Coronary artery (tissue), 2 donors: Measurements from ENCODE around the gene GTF2A1.

Experiments used
- DNase-seq: peaks from one replicate; pipeline ENCODE4 v3.0.0-alpha.2; 2017; ENCODE audit warnings: low spot score
- H3K27ac ChIP-seq, 2 donors: fragments of 200-600 bp; sonication (generic); one replicate each; pipeline ENCODE4 v1.5.1; 2016 to 2019
- H3K4me3 ChIP-seq: fragments of 200-600 bp; sonication (generic); 2 replicates; pipeline ENCODE4 v1.5.1; 2016; ENCODE audit warnings: mild to moderate bottlenecking, moderate library complexity
- CTCF ChIP-seq: fragments of 200-600 bp; sonication (generic); IDR thresholded peaks from one replicate; pipeline ENCODE4 v1.5.1; 2019; ENCODE audit warnings: antibody characterized with exemption

GTF2A1 gene

GRCh38 chr14:81161749-81162148 lies 59.0 kb downstream of the GTF2A1 start:
- DNase-seq = no peak
- no peak for TF ChIP-seq CTCF
- H3K27ac ChIP-seq = no peak overlapping the region
- no peak overlapping the region for H3K4me3 ChIP-seq

GRCh38 chr14:81161088-81161487 lies 59.7 kb downstream of the GTF2A1 start:
- DNase-seq = no peak
- Histone ChIP-seq H3K4me3 (no peak overlapping the region), H3K27ac (no peak overlapping the region)
- no peak for TF ChIP-seq CTCF

GRCh38 chr14:81157431-81157830 lies 63.3 kb downstream of the GTF2A1 start:
- no peak for DNase-seq
- Histone ChIP-seq H3K27ac (no peak overlapping the region), H3K4me3 (no peak overlapping the region)
- no peak for TF ChIP-seq CTCF

GRCh38 chr14:81153187-81153586 lies 67.6 kb downstream of the GTF2A1 start:
- no peak overlapping the region for H3K27ac ChIP-seq
- no peak for DNase-seq
- no peak for TF ChIP-seq CTCF

GRCh38 chr14:81148635-81149034 lies 72.1 kb downstream of the GTF2A1 start:
- no peak overlapping the region for H3K4me3 ChIP-seq
- no peak overlapping the region for H3K27ac ChIP-seq
- no peak for TF ChIP-seq CTCF
- DNase-seq = no peak

More at GRCh38 chr14:81153187-81153586, 67.6 kb downstream of the GTF2A1 start:
- no peak overlapping the region for H3K4me3 ChIP-seq

GRCh38 chr14:81147140-81147897 lies 73.4 kb downstream of the GTF2A1 start:
- no peak for DNase-seq
- Histone ChIP-seq H3K27ac (no peak overlapping the region), H3K4me3 (no peak overlapping the region)
- no peak for TF ChIP-seq CTCF
